ENCODE data around the gene ADH1B.
"Not testable (repeated sequence)": the region's sequence is repeated elsewhere in the genome, so short reads cannot be mapped to it uniquely, and the experiment has no call there.

DNA sequence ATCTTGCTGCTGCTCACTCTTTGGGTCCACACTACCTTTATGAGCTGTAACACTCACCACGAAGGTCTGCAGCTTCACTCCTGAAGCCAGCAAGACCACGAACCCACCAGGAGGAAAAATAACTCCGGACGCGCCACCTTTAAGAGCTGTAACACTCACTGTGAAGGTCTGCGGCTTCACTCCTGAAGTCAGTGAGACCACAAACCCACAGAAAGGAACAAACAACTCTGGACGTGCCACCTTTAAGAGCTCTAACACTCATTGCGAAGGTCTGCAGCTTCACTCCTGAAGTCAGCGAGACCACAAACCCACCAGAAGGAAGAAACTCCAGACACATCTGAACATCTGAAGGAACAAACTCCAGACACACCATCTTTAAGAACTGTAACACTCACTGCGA, 34.9 kb upstream of the ADH1B start:
- not testable (repeated sequence) for TF ChIP-seq SMAD3 (CRISPR knock-in tag; conservative IDR thresholded peaks at IDR 0.05); U2AF2 (optimal IDR thresholded peaks at IDR 0.05; ENCODE audit: low read depth, low read length); POLR2AphosphoS2 (IDR thresholded peaks at IDR 0.05; ENCODE audit: low read length); PHF20 (IDR thresholded peaks at IDR 0.05; ENCODE audit: partially characterized antibody); TRIM28 (IDR thresholded peaks at IDR 0.05); ZSCAN29 (IDR thresholded peaks at IDR 0.05); PRMT5 (CRISPR knock-in tag; IDR thresholded peaks at IDR 0.05); ERF (CRISPR knock-in tag; IDR thresholded peaks at IDR 0.05); NFIC (IDR thresholded peaks at IDR 0.05)
- TF ChIP-seq, protein P1, sequence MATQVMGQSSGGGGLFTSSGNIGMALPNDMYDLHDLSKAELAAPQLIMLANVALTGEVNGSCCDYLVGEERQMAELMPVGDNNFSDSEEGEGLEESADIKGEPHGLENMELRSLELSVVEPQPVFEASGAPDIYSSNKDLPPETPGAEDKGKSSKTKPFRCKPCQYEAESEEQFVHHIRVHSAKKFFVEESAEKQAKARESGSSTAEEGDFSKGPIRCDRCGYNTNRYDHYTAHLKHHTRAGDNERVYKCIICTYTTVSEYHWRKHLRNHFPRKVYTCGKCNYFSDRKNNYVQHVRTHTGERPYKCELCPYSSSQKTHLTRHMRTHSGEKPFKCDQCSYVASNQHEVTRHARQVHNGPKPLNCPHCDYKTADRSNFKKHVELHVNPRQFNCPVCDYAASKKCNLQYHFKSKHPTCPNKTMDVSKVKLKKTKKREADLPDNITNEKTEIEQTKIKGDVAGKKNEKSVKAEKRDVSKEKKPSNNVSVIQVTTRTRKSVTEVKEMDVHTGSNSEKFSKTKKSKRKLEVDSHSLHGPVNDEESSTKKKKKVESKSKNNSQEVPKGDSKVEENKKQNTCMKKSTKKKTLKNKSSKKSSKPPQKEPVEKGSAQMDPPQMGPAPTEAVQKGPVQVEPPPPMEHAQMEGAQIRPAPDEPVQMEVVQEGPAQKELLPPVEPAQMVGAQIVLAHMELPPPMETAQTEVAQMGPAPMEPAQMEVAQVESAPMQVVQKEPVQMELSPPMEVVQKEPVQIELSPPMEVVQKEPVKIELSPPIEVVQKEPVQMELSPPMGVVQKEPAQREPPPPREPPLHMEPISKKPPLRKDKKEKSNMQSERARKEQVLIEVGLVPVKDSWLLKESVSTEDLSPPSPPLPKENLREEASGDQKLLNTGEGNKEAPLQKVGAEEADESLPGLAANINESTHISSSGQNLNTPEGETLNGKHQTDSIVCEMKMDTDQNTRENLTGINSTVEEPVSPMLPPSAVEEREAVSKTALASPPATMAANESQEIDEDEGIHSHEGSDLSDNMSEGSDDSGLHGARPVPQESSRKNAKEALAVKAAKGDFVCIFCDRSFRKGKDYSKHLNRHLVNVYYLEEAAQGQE (IDR thresholded peaks at IDR 0.05; ENCODE audit: borderline replicate concordance): not testable (repeated sequence)
- TF ChIP-seq, protein P1 (CRISPR knock-in tag; IDR thresholded peaks at IDR 0.05; ENCODE audit: low read depth): not testable (repeated sequence)
- TF ChIP-seq, protein P2, sequence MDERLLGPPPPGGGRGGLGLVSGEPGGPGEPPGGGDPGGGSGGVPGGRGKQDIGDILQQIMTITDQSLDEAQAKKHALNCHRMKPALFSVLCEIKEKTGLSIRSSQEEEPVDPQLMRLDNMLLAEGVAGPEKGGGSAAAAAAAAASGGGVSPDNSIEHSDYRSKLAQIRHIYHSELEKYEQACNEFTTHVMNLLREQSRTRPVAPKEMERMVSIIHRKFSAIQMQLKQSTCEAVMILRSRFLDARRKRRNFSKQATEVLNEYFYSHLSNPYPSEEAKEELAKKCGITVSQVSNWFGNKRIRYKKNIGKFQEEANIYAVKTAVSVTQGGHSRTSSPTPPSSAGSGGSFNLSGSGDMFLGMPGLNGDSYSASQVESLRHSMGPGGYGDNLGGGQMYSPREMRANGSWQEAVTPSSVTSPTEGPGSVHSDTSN (CRISPR knock-in tag; IDR thresholded peaks at IDR 0.05; ENCODE audit: low read depth): not testable (repeated sequence)
- TF ChIP-seq, protein P2 (tag; conservative IDR thresholded peaks at IDR 0.05; ENCODE audit: low read depth): not testable (repeated sequence)
- TF ChIP-seq, protein P3, sequence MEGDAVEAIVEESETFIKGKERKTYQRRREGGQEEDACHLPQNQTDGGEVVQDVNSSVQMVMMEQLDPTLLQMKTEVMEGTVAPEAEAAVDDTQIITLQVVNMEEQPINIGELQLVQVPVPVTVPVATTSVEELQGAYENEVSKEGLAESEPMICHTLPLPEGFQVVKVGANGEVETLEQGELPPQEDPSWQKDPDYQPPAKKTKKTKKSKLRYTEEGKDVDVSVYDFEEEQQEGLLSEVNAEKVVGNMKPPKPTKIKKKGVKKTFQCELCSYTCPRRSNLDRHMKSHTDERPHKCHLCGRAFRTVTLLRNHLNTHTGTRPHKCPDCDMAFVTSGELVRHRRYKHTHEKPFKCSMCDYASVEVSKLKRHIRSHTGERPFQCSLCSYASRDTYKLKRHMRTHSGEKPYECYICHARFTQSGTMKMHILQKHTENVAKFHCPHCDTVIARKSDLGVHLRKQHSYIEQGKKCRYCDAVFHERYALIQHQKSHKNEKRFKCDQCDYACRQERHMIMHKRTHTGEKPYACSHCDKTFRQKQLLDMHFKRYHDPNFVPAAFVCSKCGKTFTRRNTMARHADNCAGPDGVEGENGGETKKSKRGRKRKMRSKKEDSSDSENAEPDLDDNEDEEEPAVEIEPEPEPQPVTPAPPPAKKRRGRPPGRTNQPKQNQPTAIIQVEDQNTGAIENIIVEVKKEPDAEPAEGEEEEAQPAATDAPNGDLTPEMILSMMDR (IDR thresholded peaks at IDR 0.05 in 2 of 3, conservative IDR thresholded peaks at IDR 0.05 in 1 of 3; ENCODE audit: insufficient read depth in 2 of 3, low read depth in 1 of 3, low read length in 3 of 3): not testable (repeated sequence)

Data from K562 (cell line).